Sigmoid colon (tissue), 7 donors: Measurements from ENCODE around the gene LPO. TPM values are rescaled to one million over a fixed set of nuclear protein-coding genes. Genes with fewer than 3 reads are reported as not detected.
A peak's percentile ranks its signal among the peaks of the same experiment; 100 is the strongest.

Experiments
- DNase-seq: peaks from one replicate; pipeline ENCODE4 v3.0.0-alpha.2; 2019
- H3K27ac ChIP-seq, 4 donors: fragments of 200-600 bp; sonication (generic); one replicate each; pipeline ENCODE4 v1.5.1; 2016 to 2019; ENCODE audit warnings: mild to moderate bottlenecking in 1 of 4
- H3K27me3 ChIP-seq, 3 donors: fragments of 200-600 bp; sonication (generic); one replicate each; pipeline ENCODE4 v1.5.1; 2019; ENCODE audit warnings: mild to moderate bottlenecking in 1 of 3
- H3K36me3 ChIP-seq, 4 donors: fragments of 200-600 bp; sonication (generic); one replicate each; pipeline ENCODE4 v1.5.1; 2016 to 2019
- H3K4me1 ChIP-seq, 4 donors: fragments of 200-600 bp; sonication (generic); one replicate each; pipeline ENCODE4 v1.5.1; 2017 to 2019
- H3K4me3 ChIP-seq, 4 donors: fragments of 200-600 bp; sonication (generic); one replicate each; pipeline ENCODE4 v1.5.1; 2017 to 2019; ENCODE audit warnings: mild to moderate bottlenecking in 2 of 4, moderate library complexity in 1 of 4
- H3K9me3 ChIP-seq, 4 donors: fragments of 200-600 bp in 3 of 4; sonication (generic) in 3 of 4; one replicate each; pipeline versions ENCODE4 v1.5.1 to v1.6.1; 2013 to 2019
- EP300 ChIP-seq, 4 donors: sonication (generic); formaldehyde crosslinking; IDR thresholded peaks; one replicate each; pipeline ENCODE4 v1.6.1; 2017; ENCODE audit warnings: antibody characterized with exemption in 4 of 4
- POLR2A ChIP-seq, 2 donors: fragments of 450-650 bp; IDR thresholded peaks; one replicate each; pipeline ENCODE4 v1.6.1; 2016; ENCODE audit warnings: antibody characterized with exemption in 2 of 2, mild to moderate bottlenecking in 2 of 2, moderate library complexity in 2 of 2
- POLR2AphosphoS5 ChIP-seq, 4 donors: sonication (generic); formaldehyde crosslinking; IDR thresholded peaks; one replicate each; pipeline ENCODE4 v1.6.1; 2017; ENCODE audit warnings: antibody characterized with exemption in 4 of 4
- WGBS, 2 donors: extraction: QIAGEN DNeasy Blood & Tissue Kit; methylation state at CpG; one replicate each; pipeline ENCODE4 v1.1.7; 2013; 5-methylcytosine and 5-hydroxymethylcytosine counted together
- intact Hi-C: fragments of 100-400 bp; cut with DNase I; formaldehyde crosslinking; loops from one replicate; pipeline ENCODE4 v1.15.1; 2023
- polyA plus RNA-seq, 3 donors: library from polyadenylated mRNA; stranded (reverse); fragments of 200-250 nt; gene quantifications; one replicate each; pipeline ENCODE4 v1.2.3, GENCODE V29; 2013
- total RNA-seq, 4 donors: library from RNA; depleted of rRNA; stranded (reverse); fragments of >200 nt; gene quantifications; one replicate each; pipeline ENCODE4 v1.1.0, GENCODE V29; 2016
- TF ChIP-seq, protein P1 (sequence below), 4 experiments: fragments of 450-650 bp in 3 of 4; fragments of 200-600 bp in 1 of 4; IDR thresholded peaks; one replicate each; pipeline ENCODE4 v1.5.1; 2016 to 2019; ENCODE audit warnings: antibody characterized with exemption in 4 of 4, mild to moderate bottlenecking in 3 of 4, moderate library complexity in 2 of 4
- donor health status: healthy with polysubstance abuse.
- donor health status: Bipolar disorder and iron deficiency.
- donor health status: healthy.

LPO gene
- total and polyA plus RNA-seq, 7 donors = not detected

DNA sequence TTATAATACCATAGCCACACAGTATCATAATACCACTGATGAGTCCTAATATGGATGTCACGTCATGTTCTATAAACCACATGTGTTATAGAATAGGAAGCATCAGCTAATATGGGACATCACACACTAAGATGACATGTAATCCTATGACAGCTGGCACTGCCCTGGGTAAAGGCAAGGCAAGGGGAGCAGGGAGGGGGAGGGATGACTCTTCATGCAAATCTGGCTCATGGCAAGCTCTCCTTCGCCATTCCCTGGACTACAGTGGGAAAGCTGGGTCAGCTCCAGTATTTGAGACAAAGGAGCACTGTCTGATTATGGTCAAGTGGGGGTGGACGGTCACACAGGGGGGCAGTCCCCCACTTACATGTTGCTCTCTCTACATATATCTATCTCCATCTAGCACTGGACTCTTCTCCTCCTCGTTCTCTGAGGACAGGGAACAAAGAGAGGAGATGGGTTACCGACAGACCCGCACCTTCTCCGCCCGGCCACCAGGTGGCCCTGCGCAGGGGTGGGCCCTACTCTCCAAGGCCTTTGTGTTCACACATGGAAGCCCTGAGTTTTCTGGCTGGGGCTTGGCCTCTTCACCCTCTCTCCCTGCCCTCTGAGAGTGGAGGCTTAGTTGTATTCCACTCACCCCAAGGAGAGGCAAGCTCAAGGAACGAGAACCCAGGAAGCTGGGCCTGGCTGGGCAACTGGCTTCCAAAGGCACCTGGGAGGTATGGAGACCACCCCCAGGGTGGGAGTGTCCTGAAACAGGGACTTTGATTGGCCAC is 65.8 kb downstream of the LPO start:
- Histone ChIP-seq H3K4me1 (no peaks in the 10 kb centered on the region), H3K36me3 (peaks cover 0 to 3% (median 0%) of the 10 kb centered on the region in 4 donors), H3K9me3 (no peaks in the 10 kb centered on the region), H3K4me3 (no peak overlapping the region), H3K27ac (no peak overlapping the region), H3K27me3 (no peaks in the 10 kb centered on the region)
- peak; percentile 70 for DNase-seq
- no peak for TF ChIP-seq EP300 (IDR thresholded peaks at IDR 0.05)
- TF ChIP-seq, protein P1, sequence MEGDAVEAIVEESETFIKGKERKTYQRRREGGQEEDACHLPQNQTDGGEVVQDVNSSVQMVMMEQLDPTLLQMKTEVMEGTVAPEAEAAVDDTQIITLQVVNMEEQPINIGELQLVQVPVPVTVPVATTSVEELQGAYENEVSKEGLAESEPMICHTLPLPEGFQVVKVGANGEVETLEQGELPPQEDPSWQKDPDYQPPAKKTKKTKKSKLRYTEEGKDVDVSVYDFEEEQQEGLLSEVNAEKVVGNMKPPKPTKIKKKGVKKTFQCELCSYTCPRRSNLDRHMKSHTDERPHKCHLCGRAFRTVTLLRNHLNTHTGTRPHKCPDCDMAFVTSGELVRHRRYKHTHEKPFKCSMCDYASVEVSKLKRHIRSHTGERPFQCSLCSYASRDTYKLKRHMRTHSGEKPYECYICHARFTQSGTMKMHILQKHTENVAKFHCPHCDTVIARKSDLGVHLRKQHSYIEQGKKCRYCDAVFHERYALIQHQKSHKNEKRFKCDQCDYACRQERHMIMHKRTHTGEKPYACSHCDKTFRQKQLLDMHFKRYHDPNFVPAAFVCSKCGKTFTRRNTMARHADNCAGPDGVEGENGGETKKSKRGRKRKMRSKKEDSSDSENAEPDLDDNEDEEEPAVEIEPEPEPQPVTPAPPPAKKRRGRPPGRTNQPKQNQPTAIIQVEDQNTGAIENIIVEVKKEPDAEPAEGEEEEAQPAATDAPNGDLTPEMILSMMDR (IDR thresholded peaks at IDR 0.05) = peak in 3 of 4 experiments; percentile 18 to 49 (median 32)
- WGBS, 2 donors = 42 to 46% methylated on average over 10 of the region's 10 CpGs
- intact Hi-C loops = no loop called here

DNA sequence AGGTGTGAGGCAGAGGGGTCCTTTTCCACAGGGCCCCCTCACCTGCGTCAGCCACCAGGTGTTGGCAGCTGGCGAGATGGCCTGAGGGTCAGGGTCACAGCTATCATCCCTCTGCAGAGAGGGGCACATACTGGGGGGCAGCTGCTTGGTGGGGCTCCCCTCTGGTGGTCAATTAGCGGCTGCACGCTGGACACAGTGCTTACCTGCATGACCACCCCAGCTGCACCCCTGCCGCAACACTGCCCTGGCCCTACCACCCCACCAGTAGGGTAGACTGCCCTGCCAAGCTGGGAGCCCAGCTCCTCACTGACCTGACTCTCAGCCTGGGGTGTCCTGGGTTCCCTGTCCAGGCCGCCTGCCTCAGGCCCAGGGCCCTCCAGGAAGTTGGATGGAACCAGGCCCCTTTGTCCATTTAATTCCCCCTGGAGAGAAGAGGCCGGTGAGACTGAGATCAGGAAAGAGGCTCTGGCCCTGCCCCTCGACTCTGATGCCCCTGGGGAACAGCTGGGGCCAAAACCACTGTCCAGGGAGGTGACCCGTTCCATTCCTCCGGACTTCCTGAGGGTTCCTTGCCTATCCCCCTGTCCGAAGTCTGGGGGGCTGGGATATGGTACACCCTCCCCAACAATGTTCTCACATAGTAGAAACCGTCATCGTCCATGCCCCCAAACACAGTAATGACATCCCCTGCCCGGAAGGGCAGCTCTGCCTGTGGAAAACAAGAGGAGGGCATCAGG is 66.5 kb downstream of the LPO start:
- Histone ChIP-seq H3K27me3 (no peaks in the 10 kb centered on the region), H3K36me3 (peaks cover 0 to 3% (median 0%) of the 10 kb centered on the region in 4 donors), H3K4me1 (no peaks in the 10 kb centered on the region), H3K9me3 (no peaks in the 10 kb centered on the region), H3K27ac (no peak overlapping the region), H3K4me3 (no peak overlapping the region)
- intact Hi-C loops = no loop called here
- 91% methylated on average over 14 of the region's 14 CpGs for WGBS, 2 donors
- peak; percentile 64 for DNase-seq
- TF ChIP-seq, protein P1 (IDR thresholded peaks at IDR 0.05) = no peak
- TF ChIP-seq EP300 (IDR thresholded peaks at IDR 0.05) (no peak), POLR2A (IDR thresholded peaks at IDR 0.05) (no peak), POLR2AphosphoS5 (IDR thresholded peaks at IDR 0.05) (no peak)

DNA sequence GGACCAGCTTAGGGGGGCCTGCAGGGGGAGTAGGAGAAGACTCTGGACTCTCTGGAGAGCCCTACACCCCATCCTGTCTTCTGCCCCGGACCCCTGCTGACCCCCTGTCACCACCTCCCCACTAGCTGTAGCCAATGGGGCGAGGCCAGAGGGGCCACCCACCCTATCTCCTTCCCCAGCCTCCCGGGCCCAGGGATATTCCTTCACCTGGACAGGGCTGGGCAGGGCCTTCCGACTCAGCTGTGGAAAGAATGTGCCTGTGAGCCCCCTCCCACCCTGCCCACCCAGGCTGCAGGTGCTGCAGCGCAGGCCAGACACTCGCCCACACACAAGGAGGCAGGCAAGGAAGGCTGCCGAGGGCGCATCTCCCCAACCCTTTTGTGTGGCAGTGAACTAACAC is 67.2 kb downstream of the LPO start:
- H3K4me1 ChIP-seq = no peaks in the 10 kb centered on the region
- no peak overlapping the region for H3K4me3 ChIP-seq
- 83 to 90% methylated on average over 8 of the region's 8 CpGs for WGBS, 2 donors
- no peaks in the 10 kb centered on the region for H3K9me3 ChIP-seq
- H3K27ac ChIP-seq = no peak overlapping the region
- intact Hi-C loops = no loop called here
- H3K27me3 ChIP-seq = no peaks in the 10 kb centered on the region
- no peak for TF ChIP-seq POLR2AphosphoS5 (IDR thresholded peaks at IDR 0.05)
- TF ChIP-seq EP300 (IDR thresholded peaks at IDR 0.05) = no peak
- TF ChIP-seq, protein P1 (IDR thresholded peaks at IDR 0.05) = no peak
- no peak for TF ChIP-seq POLR2A (IDR thresholded peaks at IDR 0.05)
- peaks cover 0 to 3% (median 0%) of the 10 kb centered on the region in 4 donors for H3K36me3 ChIP-seq
- DNase-seq = peak; percentile 52

DNA sequence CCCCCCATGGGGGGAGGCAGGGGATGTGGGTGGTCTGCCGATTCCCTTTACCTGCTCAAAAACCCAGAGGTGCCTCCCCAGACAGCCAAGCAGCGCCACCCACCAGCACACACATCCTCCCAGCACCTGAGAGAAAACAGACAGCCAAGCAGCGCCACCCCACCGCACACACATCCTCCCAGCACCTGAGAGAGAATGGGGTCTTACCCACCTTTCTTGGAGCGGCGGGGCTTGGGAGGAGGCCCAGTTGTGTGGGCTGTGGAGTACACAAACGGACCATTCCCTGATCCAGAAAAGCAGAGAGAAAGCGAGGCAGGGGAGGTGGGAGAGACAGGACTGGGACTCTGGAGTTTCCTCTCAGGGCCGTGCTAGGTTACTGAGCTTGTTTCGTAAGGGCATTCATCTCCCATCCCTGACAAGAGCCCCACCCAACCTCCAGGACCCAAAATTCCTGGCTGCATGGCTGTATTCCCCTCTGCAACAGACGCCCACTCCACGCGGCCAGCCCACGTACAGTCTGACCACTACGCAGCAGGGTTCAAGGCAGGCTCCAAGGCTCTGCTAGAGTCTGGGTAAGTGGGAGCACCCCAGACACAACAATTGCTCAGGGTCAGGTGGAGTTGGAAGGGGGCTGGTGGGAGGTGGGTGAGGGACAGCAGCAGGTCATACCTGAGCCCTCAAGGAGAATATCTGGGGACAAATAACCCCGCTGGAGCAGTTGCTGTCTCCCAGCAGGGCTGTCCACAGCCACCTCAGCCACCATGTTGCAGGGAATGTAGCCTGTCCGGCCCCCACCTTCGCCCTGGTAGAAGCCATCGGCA is 68.0 kb downstream of the LPO start:
- H3K27me3 ChIP-seq = no peaks in the 10 kb centered on the region
- H3K4me3 ChIP-seq = no peak overlapping the region
- H3K36me3 ChIP-seq = peaks cover 0 to 3% (median 0%) of the 10 kb centered on the region in 4 donors
- H3K9me3 ChIP-seq = no peaks in the 10 kb centered on the region
- H3K4me1 ChIP-seq = no peaks in the 10 kb centered on the region
- TF ChIP-seq POLR2AphosphoS5 (IDR thresholded peaks at IDR 0.05) (no peak), EP300 (IDR thresholded peaks at IDR 0.05) (no peak), POLR2A (IDR thresholded peaks at IDR 0.05) (no peak)
- TF ChIP-seq, protein P1 (IDR thresholded peaks at IDR 0.05) = no peak
- 94 to 95% methylated on average over 19 of the region's 19 CpGs for WGBS, 2 donors
- H3K27ac ChIP-seq = no peak overlapping the region
- DNase-seq = peak; percentile 48
- intact Hi-C loops = no loop called here
